Activated naive CD8-positive, alpha-beta T cell treated with anti-CD3 and anti-CD28 coated beads, Interleukin-2, amount 50 U/mL, for 24 hours (primary cell): ENCODE results near the gene DNM2.

Source experiments
- ATAC-seq: fragments of 150-1000 bp; cut with Tn5 transposase; one replicate; pipeline ENCODE4 v1.10.0; 2021
- DNase-seq: peaks from one replicate; pipeline ENCODE4 v3.0.0; 2021
- H3K27ac Mint-ChIP-seq: one replicate; pipeline ENCODE4 v1.8.0; 2021; ENCODE audit warnings: mild to moderate bottlenecking, mixed read lengths
- H3K27me3 Mint-ChIP-seq: one replicate; pipeline ENCODE4 v1.8.0; 2021; ENCODE audit warnings: mixed read lengths
- H3K36me3 Mint-ChIP-seq: one replicate; pipeline ENCODE4 v1.8.0; 2021; ENCODE audit warnings: low read depth, mixed read lengths
- H3K4me1 Mint-ChIP-seq: one replicate; pipeline ENCODE4 v1.8.0; 2021; ENCODE audit warnings: mixed read lengths
- H3K4me3 Mint-ChIP-seq: one replicate; pipeline ENCODE4 v1.8.0; 2021; ENCODE audit warnings: mild to moderate bottlenecking, moderate library complexity, mixed read lengths
- H3K9me3 Mint-ChIP-seq: one replicate; pipeline ENCODE4 v1.8.0; 2021; ENCODE audit warnings: mixed read lengths

The DNM2 gene

DNA sequence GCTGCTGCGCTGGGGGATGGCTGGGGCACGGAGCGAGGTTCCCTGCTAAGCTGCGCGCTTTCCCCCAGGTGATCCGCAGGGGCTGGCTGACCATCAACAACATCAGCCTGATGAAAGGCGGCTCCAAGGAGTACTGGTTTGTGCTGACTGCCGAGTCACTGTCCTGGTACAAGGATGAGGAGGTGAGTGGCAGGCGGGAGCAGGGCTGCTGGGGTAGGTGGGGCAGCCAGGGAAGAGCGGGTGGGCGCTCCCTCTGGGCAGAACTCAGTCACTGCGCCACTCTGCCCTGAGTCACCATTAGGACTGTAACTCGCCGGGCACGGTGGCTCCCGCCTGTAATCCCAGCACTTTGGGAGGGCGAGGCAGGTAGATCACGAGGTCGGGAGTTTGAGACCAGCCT is 94.3 kb downstream of the DNM2 start:
- Mint-ChIP-seq H3K4me1 (peaks cover 31% of the 10 kb centered on the region), H3K9me3 (no peaks in the 10 kb centered on the region), H3K27me3 (no peaks in the 10 kb centered on the region), H3K27ac (peak overlapping the region; percentile 68), H3K36me3 (peaks cover 19% of the 10 kb centered on the region), H3K4me3 (no peak overlapping the region)
- DNase-seq (no peak), ATAC-seq (no peak)

- H3K4me1 Mint-ChIP-seq, result peaks cover 31% of the 10 kb centered on the region
Measured at GRCh38 chr19:10812902-10813404, 95.1 kb downstream of the DNM2 start.

GRCh38 chr19:10815007-10815536 is 97.2 kb downstream of the DNM2 start:
- H3K4me1 Mint-ChIP-seq, result peaks cover 17% of the 10 kb centered on the region
- H3K36me3 Mint-ChIP-seq, result peaks cover 18% of the 10 kb centered on the region
- ATAC-seq (no peak), DNase-seq (no peak)
- H3K4me3 Mint-ChIP-seq, result no peak overlapping the region
- no peaks in the 10 kb centered on the region for H3K27me3 Mint-ChIP-seq
- peak overlapping the region; percentile 50 for H3K27ac Mint-ChIP-seq
- H3K9me3 Mint-ChIP-seq, result no peaks in the 10 kb centered on the region

More at GRCh38 chr19:10812902-10813404, 95.1 kb downstream of the DNM2 start:
- ATAC-seq (peak; percentile 77), DNase-seq (peak; percentile 45)
- Mint-ChIP-seq H3K27ac (peak overlapping the region; percentile 68), H3K4me3 (no peak overlapping the region), H3K9me3 (no peaks in the 10 kb centered on the region), H3K36me3 (peaks cover 19% of the 10 kb centered on the region), H3K27me3 (no peaks in the 10 kb centered on the region)

GRCh38 chr19:10815969-10816644 is 98.2 kb downstream of the DNM2 start:
- Mint-ChIP-seq H3K27me3 (no peaks in the 10 kb centered on the region), H3K4me1 (peaks cover 22% of the 10 kb centered on the region), H3K4me3 (no peak overlapping the region), H3K9me3 (no peaks in the 10 kb centered on the region), H3K27ac (no peak overlapping the region), H3K36me3 (peaks cover 26% of the 10 kb centered on the region)
- DNase-seq, result no peak
- ATAC-seq, result no peak

DNA sequence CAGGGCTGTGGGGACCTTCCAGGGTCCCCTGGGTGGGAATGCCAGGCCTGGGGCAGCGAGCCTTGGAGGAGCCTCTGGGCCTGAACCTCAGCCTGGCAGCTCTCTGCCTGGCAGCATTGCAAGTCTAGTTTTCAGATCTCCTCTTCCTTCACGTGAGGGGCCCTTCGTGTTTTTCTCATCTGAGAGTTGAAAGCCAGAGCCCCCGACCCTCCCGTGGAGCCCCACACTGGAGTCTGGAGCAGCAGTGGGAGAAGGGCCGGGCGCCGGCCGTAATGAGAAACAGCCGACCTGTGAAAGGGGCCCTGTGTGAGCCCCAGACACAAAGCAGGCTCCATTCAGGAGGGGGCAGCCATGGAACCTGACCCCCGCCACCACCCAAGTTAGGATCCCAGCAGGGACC is 98.8 kb downstream of the DNM2 start:
- ATAC-seq, result no peak
- H3K36me3 Mint-ChIP-seq, result peaks cover 28% of the 10 kb centered on the region
- H3K27me3 Mint-ChIP-seq, result no peaks in the 10 kb centered on the region
- peaks cover 23% of the 10 kb centered on the region for H3K4me1 Mint-ChIP-seq
- no peak overlapping the region for H3K27ac Mint-ChIP-seq
- no peak overlapping the region for H3K4me3 Mint-ChIP-seq
- DNase-seq, result no peak
- H3K9me3 Mint-ChIP-seq, result no peaks in the 10 kb centered on the region

GRCh38 chr19:10817291-10818038 is 99.6 kb downstream of the DNM2 start:
- DNase-seq (no peak), ATAC-seq (no peak)
- H3K36me3 Mint-ChIP-seq, result peaks cover 29% of the 10 kb centered on the region
- H3K9me3 Mint-ChIP-seq, result no peaks in the 10 kb centered on the region
- H3K4me3 Mint-ChIP-seq, result no peak overlapping the region
- H3K4me1 Mint-ChIP-seq, result peaks cover 19% of the 10 kb centered on the region
- peak overlapping the region; percentile 39 for H3K27ac Mint-ChIP-seq
- no peaks in the 10 kb centered on the region for H3K27me3 Mint-ChIP-seq

DNA sequence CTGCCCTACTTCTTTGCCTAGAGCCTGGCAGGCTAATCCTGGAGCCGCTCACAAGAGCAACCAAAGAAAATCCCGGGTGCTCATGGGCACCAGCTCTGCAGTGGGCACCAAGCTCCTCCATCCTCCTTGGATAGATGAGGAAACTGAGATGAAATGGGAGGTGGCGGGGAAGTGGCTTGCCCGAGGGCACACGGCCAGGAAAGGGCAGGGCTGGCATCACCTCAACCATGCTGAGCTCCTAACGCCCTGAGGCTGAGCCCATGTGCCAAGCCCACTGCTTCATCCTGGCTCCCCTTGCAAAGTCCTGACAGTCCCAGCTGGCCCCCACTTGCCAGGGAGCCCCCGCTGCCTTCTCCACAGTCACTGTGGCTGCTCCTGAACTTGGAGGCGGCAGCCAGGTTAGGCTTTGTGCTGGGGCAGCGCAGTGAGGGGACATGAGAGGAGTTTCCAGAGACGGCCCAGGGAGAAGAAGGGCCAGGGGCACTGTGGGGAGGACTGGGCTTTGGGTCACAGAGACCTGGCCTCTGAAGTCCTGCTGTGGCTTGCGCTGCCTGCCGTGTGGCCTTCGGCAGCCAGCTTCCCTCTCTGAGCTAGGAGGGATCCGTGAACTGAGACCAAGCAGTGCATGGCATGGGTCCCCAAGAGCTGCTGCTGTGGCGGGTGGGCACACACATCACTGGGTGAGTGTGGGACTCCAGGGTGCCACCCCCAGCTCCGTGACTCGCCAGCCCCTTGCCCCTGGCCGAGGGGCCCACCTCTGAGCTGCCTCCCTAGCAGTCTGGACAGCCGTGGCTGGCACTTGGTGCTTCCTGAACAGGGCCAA is 100.6 kb downstream of the DNM2 start:
- H3K9me3 Mint-ChIP-seq, result no peaks in the 10 kb centered on the region
- H3K4me1 Mint-ChIP-seq, result peaks cover 8% of the 10 kb centered on the region
- ATAC-seq (no peak), DNase-seq (no peak)
- H3K27me3 Mint-ChIP-seq, result no peaks in the 10 kb centered on the region
- peaks cover 24% of the 10 kb centered on the region for H3K36me3 Mint-ChIP-seq
- H3K4me3 Mint-ChIP-seq, result no peak overlapping the region
- H3K27ac Mint-ChIP-seq, result no peak overlapping the region

DNA sequence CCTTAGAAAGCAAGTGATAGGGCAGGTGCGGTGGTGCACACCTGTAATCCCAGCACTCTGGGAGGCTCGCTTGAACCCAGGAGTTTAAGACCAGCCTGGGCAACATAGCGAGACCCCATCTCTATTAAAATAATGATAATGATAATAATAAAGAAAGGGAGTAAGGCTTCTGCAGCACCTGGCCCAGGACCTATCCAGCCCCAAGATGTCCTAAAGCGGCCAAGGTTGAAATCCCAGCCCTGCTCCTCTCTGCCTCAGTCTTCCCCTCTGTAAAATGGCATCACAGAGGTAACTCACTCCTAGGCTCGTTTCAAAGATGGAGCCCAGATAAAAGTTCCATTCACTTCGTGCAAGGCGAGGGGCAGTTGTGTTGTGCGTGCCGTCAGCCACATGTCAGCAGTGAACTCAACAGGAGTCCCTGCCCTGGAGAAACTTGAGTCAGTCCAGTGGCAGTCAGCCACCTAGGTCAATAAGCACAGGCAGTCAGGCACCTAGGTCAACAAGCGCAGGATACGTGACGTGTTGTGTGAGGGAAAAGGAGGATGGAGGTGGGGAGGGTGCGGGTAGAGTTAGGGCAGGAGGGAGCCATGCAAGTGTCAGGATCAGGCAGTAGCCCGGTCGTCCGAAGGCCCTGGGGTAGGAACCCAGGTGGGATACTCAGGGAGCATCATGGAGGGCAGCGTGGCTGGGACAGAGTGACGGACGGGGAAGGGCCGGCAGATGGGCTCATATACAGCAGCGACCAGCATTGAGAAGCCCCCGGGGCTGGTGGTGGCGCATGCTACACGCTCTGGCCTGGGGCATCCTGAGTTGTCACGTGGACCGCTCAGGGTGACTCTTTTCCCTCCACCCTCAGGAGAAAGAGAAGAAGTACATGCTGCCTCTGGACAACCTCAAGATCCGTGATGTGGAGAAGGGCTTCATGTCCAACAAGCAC is 101.5 kb downstream of the DNM2 start:
- peaks cover 8% of the 10 kb centered on the region for H3K4me1 Mint-ChIP-seq
- peaks cover 27% of the 10 kb centered on the region for H3K36me3 Mint-ChIP-seq
- H3K27me3 Mint-ChIP-seq, result no peaks in the 10 kb centered on the region
- ATAC-seq (no peak), DNase-seq (no peak)
- H3K4me3 Mint-ChIP-seq, result no peak overlapping the region
- H3K27ac Mint-ChIP-seq, result no peak overlapping the region
- H3K9me3 Mint-ChIP-seq, result no peaks in the 10 kb centered on the region

DNA sequence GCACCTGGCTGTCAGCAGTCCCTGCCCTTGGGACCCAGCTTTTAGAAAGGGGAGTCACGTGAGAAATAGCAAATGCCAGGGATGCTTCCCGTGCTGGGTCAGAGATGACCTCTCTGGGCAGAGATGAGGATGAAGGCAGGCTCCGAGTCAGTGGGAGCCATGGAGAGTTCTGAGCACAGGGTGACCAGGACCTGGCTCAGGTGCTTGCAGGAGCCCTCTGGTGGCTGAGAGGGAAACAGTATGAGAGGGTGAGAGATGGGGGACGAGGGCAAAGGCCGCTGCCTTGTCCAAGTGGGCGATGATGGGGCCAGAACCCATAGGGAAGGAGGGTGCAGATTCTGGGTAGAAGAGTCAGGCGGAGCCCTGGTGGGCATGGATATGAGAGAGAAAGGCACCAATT is 102.3 kb downstream of the DNM2 start:
- H3K36me3 Mint-ChIP-seq, result peaks cover 24% of the 10 kb centered on the region
- H3K4me3 Mint-ChIP-seq, result no peak overlapping the region
- no peaks in the 10 kb centered on the region for H3K9me3 Mint-ChIP-seq
- peak overlapping the region; percentile 14 for H3K27ac Mint-ChIP-seq
- no peak for DNase-seq
- H3K4me1 Mint-ChIP-seq, result peaks cover 6% of the 10 kb centered on the region
- no peaks in the 10 kb centered on the region for H3K27me3 Mint-ChIP-seq
- ATAC-seq, result no peak

DNA sequence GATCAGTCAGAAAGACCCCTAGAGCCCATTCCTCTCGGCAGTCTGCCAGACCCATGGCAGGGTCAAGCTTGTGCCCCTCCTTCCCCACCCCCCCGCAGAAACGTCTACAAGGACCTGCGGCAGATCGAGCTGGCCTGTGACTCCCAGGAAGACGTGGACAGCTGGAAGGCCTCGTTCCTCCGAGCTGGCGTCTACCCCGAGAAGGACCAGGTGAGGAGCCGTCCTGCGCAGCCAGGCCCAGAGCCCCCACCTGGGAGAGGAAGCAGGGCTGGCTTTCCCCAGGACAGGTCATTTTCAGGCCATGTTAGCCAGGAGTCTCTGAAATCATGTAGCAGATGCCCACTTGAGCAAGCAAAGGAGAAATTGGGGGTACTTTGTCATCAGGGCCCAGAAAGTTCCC is 105.8 kb downstream of the DNM2 start:
- Mint-ChIP-seq H3K36me3 (peaks cover 27% of the 10 kb centered on the region), H3K27me3 (no peaks in the 10 kb centered on the region)

DNA sequence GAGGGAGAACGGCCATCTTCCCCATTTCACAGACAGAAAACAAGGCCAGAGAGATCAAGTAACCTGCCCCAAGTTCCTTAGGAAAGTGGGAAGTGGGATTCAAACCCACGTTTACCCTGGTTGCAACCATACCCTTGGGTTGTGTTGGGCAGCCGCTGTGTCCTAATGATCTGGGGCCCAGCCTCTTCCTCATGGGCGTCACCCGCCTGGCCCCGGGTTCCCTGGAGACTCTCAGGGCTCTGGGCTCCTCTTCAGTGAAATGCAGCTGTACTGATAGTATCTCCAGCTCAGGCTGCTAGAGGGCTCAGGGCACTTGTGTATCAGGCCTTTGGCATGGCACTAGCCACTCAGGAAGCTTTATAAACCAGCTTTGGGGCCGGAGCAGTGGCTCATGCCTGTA is 108.4 kb downstream of the DNM2 start:
- Mint-ChIP-seq H3K4me3 (no peak overlapping the region), H3K36me3 (peaks cover 9% of the 10 kb centered on the region), H3K27ac (peak overlapping the region; percentile 35), H3K4me1 (no peaks in the 10 kb centered on the region), H3K9me3 (no peaks in the 10 kb centered on the region), H3K27me3 (no peaks in the 10 kb centered on the region)
- ATAC-seq (no peak), DNase-seq (no peak)

More for the DNA sequence above, 105.8 kb downstream of the DNM2 start:
- no peak for DNase-seq
- no peak for ATAC-seq
- Mint-ChIP-seq H3K4me3 (no peak overlapping the region), H3K27ac (no peak overlapping the region), H3K9me3 (no peaks in the 10 kb centered on the region), H3K4me1 (peaks cover 6% of the 10 kb centered on the region)

DNA sequence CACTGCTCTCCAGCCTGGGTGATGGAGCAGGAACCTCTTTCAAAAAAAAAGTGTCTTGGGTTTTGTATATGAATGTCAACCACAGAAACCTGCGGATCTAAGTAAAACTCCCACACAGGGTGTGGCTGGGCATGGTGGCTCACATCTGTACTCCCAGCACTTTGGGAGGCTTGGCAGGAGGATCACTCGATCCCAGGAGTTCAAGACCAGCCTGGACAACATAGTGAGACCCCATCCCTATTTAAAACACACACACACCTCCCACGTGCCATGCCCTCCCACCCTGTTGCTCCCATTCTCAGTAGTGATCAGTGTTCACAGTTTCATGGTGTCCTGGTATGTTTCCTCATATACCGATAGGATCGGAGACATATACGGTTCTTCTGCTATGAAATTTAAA is 109.0 kb downstream of the DNM2 start:
- Mint-ChIP-seq H3K4me3 (no peak overlapping the region), H3K9me3 (no peaks in the 10 kb centered on the region), H3K36me3 (peaks cover 10% of the 10 kb centered on the region)

DNA sequence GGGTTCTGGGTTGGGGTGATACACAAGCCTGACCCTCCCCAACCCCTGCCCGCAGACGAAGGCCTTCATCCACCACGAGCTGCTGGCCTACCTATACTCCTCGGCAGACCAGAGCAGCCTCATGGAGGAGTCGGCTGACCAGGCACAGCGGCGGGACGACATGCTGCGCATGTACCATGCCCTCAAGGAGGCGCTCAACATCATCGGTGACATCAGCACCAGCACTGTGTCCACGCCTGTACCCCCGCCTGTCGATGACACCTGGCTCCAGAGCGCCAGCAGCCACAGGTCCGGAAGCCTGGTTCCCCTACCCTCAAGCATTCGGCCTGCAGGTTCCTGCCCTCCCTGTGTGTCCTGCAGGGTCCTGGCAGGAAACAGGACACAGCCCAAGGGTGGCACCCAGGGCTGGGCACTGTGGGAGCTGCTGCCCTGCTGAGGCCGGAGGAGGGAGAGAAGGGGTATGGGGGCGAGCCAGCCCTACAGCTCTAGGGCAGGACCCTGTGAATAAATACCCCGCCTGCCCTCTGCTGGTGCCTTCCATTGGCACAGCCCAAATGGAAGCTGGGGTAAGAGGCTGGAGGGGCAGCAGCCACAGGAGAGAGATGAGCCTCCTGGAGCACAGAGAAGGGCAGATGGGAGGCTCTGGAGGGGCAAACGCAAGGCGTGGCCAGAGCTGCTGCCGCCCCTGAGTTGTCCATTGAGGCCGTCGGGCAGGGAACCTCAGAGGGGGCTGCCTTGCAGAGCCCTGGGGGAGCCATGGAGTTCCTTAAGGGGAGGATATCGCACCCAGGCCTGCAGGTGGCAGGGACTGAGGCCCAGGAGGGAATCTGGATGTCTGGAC is 111.3 kb downstream of the DNM2 start:
- peak; percentile 33 for ATAC-seq
- Mint-ChIP-seq H3K4me1 (no peaks in the 10 kb centered on the region), H3K27ac (no peak overlapping the region), H3K9me3 (no peaks in the 10 kb centered on the region), H3K4me3 (no peak overlapping the region), H3K36me3 (peaks cover 9% of the 10 kb centered on the region), H3K27me3 (no peaks in the 10 kb centered on the region)
- DNase-seq, result no peak

More for the DNA sequence above, 109.0 kb downstream of the DNM2 start:
- DNase-seq (no peak), ATAC-seq (no peak)
- no peak overlapping the region for H3K27ac Mint-ChIP-seq
- no peaks in the 10 kb centered on the region for H3K4me1 Mint-ChIP-seq
- H3K27me3 Mint-ChIP-seq, result no peaks in the 10 kb centered on the region
